Stimulated activated CD4-positive, alpha-beta T cell treated with anti-CD3 and anti-CD28 coated beads, Interleukin-4, amount 100 ng/mL, for 1 hour (primary cell): Measurements from ENCODE around the gene SAMD10.
"Not testable (repeated sequence)": the region's sequence is repeated elsewhere in the genome, so short reads cannot be mapped to it uniquely, and the experiment has no call there.

Source experiments
- DNase-seq: peaks from one replicate; pipeline ENCODE4 v3.0.0-alpha.2; 2020

The SAMD10 gene

GRCh38 chr20:64000906-64001305 is 21.5 kb upstream of the SAMD10 start:
- no peak for DNase-seq

DNA sequence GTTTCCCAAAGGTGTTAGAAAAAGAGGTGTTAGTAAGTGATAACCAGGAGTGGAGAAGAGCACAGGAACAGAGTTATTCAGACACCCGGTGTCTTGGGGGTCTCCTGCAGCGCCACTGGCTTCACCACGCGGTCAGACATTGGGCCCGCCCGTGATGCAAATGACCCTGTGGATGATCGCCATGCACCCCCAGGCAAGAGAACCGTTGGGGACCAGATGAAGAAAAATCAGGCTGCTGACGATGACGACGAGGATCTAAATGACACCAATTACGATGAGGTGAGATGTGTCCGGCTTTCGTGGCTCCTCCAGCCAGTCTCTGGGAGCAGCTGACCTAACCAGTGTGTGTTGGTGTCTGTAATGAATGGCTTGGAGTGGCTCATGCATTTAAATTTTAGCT is 3.5 kb upstream of the SAMD10 start:
- DNase-seq: no peak

DNA sequence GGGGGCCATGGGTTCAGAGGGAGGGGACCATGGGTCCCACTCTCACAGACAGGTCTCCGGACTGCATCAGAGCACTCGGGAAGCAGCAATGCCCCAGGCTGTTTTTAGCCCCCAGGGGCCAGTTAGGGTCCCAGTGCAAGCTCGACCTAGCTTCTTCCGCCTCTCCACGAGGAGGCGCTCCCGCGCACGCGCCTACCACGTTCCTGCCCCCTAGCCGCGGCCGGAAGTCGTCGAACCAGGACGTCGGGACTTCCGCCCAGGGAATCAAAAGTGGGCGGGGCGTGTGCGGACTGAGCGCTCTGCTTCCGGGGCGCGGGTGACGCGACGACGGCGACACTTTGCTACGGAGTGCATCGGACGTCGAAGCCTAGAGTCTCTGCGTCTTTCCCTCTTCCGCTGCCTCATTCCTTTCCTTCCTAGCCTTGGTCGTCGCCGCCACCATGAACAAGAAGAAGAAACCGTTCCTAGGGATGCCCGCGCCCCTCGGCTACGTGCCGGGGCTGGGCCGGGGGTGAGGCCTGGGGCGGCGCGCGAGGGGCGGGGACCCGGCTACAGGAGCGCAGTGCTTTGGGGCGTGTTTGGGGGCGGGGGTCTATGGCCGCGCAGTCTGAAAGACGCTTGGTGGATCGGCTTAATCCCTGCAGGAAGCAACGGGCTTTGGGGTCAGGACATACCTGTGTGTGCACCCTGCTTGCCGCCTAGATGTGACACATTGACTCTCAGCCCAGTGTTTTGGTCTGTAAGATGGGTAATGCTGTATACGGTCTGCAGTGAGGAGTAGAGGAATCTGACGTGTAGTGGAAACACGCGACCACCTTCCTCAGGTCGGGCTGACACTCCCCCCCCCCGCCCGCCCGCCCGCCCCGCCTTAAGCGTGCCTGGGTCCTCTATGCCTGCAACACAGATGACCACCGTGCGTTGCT is 1.6 kb upstream of the SAMD10 start, which contains the start of gene PRPF6:
TSS of gene PRPF6 (plus strand) at position 327 of the 923 bp plus-strand sequence. CDS start at position 441, 114 bp downstream.
- DNase-seq: peak; percentile 96

DNA sequence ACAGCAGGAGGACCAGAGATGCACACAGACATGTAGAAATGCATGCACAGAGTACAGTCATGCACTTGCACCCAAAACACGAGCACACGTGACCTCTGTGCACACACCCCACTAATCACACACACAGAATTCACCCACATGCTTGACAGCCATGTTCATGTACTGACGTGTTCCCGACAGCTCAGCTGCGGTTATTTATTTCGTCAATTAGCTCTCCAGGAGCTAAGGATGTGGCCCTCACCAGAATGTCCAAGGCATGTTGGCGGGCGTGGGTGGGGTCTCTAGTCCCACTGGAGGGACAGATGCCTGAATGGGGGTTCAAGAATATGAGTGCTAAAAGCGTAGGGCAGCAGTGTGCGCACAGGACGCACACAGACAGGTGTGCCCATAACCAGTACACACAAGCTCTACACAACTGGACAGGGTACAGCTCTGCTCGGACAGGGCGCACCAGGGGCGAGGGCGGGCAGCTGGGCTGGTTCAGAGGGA is 919 bp upstream of the SAMD10 start:
- no peak for DNase-seq

DNA sequence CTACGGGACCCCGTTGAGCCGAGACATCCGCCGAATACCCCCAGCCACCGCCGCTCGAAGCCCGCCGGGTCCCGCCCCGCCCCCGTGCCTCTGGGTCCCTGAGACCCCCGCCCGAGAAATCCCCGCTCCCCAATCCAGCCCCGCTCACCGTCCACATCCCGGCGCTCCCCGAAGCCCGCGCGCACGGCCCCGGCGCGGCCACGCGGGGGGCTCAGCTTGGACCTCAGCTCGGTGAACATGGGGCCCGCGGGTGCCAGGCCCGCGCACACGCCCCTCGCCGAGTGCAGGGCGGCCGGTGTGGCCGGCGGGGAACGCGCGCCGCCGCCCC is 249 bp downstream of the SAMD10 start:
- DNase-seq: no peak

DNA sequence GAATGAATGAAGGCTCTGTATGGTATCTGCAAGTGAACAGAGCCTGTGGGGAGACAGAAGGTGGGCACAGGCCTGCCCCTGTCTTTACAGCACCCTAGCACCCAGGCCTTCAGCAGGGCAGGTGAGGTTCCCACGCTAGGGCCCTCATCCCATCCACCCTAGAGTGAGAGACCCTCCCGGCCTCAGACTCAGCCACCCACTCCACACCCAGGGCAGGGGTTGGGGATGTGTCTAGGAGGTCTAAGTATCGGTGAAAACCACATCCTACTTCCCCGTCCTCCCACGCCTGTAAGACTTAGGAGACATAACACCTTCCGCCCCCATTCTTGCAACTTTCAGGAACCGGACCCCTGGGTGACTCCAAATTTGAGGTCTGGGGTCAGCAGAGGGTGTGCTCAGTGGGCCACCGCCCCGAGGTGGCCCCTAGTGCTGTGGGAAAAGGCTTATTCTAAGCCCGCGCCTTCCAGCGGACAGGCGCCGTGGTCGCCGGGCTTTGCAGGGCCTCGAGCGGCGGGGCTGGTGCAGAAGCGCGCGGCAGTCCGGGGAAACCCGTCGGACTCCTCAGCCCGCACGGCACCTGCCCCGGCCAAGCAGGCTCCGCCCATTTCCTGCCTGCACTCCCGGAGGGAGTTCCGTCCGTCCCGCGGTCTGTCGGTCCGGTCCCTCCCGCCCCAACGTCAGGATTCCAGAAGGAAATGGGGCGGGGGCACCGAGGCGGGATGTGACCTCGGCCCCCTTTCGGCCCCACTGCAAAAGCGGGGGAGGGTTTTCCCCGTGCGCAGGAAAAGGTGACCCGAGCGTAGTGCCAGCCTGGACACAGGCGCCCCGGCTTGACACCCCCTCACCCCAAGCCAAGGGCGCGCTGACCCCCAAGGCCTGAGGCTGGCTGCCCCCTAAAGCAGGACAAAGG is 868 bp downstream of the SAMD10 start:
- peak; percentile 61 for DNase-seq

GRCh38 chr20:63977739-63978276 is 1.6 kb downstream of the SAMD10 start:
- DNase-seq: peak; percentile 57

DNA sequence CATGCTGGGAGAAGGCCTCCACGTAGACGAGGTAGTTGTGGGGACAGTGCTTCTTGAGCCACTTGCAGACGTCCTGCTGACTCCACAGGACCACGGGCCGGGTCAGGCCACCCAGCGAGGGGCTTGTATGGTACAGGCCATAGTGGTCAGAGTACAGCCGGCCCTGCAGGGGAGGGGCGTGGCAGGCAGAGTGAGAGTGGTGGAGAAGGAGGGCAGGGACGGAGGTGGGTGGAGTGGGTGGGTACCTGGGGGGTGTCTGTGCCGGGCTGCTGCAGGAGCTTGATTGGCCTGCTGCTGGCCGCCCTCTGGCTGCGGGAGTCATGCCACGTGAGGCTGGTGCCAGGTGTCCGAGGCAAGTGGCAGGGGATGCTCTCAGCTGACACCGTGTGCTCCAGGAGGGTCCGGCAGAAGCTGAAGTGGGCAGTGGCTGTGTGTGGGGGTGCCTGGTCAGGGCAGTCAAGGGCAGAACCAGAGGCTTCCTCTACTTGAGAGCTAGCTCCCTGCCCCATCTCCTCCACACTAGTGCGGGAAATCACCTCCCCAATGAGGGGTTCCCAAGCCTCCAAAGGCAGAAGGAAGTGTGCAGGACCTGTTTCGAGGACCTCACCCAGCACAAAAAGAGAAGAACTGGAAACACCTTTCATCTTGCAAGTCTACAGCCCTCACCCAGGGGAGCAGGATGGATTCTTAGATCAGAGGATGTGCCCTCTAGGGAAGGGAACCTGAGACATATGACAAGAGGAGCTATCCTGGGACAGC is 2.3 kb downstream of the SAMD10 start:
- no peak for DNase-seq

- not testable (repeated sequence) for DNase-seq
Measured at GRCh38 chr20:63976511-63976910, 2.9 kb downstream of the SAMD10 start.

- no peak for DNase-seq
Measured at GRCh38 chr20:63974402-63975200, 4.8 kb downstream of the SAMD10 start.

GRCh38 chr20:63973636-63974401 is 5.6 kb downstream of the SAMD10 start:
- peak; percentile 84 for DNase-seq

- no peak for DNase-seq
Measured at GRCh38 chr20:63973160-63973479, 6.3 kb downstream of the SAMD10 start.

- DNase-seq: no peak
Measured at GRCh38 chr20:63972312-63973159, 6.9 kb downstream of the SAMD10 start.

DNA sequence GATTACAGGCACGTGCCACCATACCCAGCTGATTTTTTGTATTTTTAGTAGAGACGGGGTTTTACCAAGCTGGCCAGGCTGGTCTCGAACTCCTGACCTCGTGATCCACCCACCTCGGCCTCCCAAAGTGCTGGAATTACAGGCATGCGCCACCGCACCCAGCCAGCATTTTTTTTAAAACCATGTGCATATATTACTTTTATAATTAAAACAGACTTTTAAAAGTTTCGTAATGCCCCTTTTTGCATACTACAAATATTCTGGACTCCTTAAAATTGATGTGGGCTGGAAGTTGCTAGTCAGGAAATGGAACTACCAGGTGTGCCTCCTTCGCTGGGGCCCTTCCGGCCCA is 7.5 kb downstream of the SAMD10 start:
- DNase-seq: not testable (repeated sequence)

GRCh38 chr20:63970714-63971431 is 8.6 kb downstream of the SAMD10 start:
- DNase-seq: no peak

DNA sequence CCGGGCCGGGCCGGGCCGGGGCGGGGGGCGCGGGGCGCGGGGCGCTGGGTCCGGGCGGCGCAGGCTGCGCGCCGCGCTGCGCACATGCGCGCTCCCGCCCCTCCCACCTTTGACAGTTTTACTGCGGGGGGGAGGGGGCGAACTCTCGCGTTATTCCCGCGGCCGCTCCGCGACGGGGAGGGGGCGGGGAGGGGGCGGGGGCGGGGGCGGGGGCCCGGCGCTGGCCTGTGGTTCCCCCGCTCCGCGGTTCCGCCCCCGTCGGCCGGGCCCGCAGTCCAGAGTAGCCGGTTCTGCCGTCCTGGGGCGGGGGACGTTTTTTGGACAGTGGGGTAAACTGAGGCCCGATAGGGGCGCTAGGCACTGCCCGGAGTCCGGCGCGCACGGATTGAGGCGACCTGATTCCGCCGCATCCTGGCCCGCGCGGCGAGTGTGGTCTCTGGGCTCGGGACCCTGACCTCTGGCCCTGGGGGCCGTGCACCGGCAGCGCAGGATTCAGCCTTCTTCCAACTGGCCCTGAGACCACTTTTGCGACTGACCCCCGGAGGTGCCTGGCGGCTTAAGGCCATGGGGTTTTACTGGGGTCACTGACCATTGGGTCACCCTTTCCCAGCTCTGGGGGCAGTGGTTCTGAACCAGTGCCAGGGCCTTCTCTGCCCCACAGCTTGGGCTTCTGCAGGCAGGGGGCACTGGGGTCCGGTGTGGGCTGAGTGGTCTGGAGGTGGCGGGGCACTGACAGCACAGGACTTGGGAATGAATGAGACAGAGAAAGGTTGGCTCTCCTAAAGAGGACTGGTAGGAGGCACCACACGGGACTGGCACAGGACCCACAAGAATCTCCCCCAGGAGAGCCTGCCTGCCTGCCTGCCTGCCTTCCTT is 9.4 kb downstream of the SAMD10 start, which contains the start of gene ZNF512B:
TSS of gene ZNF512B (minus strand) at position 93 of the 876 bp plus-strand sequence. CDS start 1,980 bp downstream, outside the sequence.
- peak; percentile 67 for DNase-seq

GRCh38 chr20:63968928-63969760 is 10.3 kb downstream of the SAMD10 start:
- DNase-seq: peak; percentile 53
